SJCRH30 (cell line): ENCODE data around the gene CHPF. TPM values are rescaled to one million over a fixed set of nuclear protein-coding genes. Genes with fewer than 3 reads are reported as not detected.
A peak's percentile ranks its signal among the peaks of the same experiment; 100 is the strongest.

Source experiments
- DNase-seq, 2 experiments: peaks; one replicate each; pipeline ENCODE4 v3.0.0-alpha.2; 2015 to 2020
- H3K27ac ChIP-seq: fragments of 250-450 bp; sonication (Bioruptor Pico); 2 replicates; pipeline ENCODE4 v1.5.1; 2020; ENCODE audit warnings: mild to moderate bottlenecking, moderate library complexity
- H3K27me3 ChIP-seq: fragments of 250-450 bp; sonication (Bioruptor Pico); 2 replicates; pipeline ENCODE4 v1.5.1; 2020; ENCODE audit warnings: mild to moderate bottlenecking, moderate library complexity
- H3K36me3 ChIP-seq: fragments of 250-450 bp; sonication (Bioruptor Pico); 2 replicates; pipeline ENCODE4 v1.5.1; 2020; ENCODE audit warnings: mild to moderate bottlenecking, moderate library complexity
- H3K4me1 ChIP-seq: fragments of 250-450 bp; sonication (Bioruptor Pico); 2 replicates; pipeline ENCODE4 v1.5.1; 2020; ENCODE audit warnings: mild to moderate bottlenecking, moderate library complexity
- H3K4me3 ChIP-seq: fragments of 250-450 bp; sonication (Bioruptor Pico); 2 replicates; pipeline ENCODE4 v1.5.1; 2020; ENCODE audit warnings: mild to moderate bottlenecking, moderate library complexity
- H3K9me3 ChIP-seq: fragments of 250-450 bp; sonication (Bioruptor Pico); replicated peaks from 2 replicates; pipeline ENCODE4 v1.5.1; 2020; ENCODE audit warnings: mild to moderate bottlenecking, moderate library complexity
- total RNA-seq: library from RNA; depleted of rRNA; stranded (reverse); fragments of >200 nt; shearing (Covaris generic); gene quantifications from 2 replicates; pipeline ENCODE4 v1.2.3, GENCODE V29; 2014

Gene CHPF
- total RNA-seq, 1 experiment from 2014 or later, result 41.8 TPM

DNA sequence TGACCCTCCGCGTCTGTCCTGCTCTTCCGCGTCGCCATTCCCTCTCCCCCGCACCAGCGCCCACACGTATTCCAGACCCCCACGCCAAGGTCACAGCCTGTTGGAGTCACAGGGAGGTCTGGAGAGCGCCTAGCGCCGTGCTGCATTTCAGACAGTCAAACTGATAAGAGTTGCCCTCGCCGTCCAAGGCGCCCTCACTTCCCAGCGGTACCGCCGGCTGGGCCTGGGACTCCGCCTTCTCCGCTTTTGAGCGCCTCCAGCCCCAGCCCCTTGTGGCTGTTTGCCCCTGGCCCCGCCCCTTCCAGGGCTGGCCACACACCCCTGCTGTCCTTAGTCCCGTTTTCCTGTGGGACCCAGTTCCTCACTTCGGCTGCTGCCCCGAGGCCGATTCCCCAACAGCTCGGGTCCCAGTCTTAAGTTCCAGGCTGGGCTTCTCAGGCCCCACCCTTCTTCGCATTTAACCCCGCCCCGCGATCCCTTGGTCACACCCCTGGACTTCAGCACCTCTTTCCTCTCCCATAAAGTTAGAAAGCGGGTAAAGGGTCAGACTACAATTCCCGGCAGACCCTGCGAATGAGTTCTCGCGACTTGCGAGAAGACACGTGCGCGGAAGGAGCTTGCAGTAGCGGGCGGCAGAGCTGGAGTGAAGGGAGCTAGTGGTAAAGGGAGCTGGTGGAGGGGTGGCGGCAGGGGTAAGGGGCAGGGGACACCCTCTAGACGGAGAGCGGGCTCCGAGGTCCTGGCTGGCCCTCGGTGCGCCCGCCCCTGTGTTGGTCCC, 45.1 kb downstream of the CHPF start, which contains the start of gene GMPPA:
Gene GMPPA (plus strand): TSS at position 612 of the 778 bp plus-strand sequence. CDS start 1,085 bp downstream, outside the sequence.
- Histone ChIP-seq H3K4me3 (peak within 1 kb of the TSS; percentile 60), H3K36me3 (no peaks in the 10 kb centered on the region), H3K9me3 (no peaks in the 10 kb centered on the region), H3K27me3 (no peaks in the 10 kb centered on the region), H3K4me1 (peaks cover 14% of the 10 kb centered on the region), H3K27ac (peak within 1 kb of the TSS; percentile 35)
- peak; percentile 98 to 99 for DNase-seq

DNA sequence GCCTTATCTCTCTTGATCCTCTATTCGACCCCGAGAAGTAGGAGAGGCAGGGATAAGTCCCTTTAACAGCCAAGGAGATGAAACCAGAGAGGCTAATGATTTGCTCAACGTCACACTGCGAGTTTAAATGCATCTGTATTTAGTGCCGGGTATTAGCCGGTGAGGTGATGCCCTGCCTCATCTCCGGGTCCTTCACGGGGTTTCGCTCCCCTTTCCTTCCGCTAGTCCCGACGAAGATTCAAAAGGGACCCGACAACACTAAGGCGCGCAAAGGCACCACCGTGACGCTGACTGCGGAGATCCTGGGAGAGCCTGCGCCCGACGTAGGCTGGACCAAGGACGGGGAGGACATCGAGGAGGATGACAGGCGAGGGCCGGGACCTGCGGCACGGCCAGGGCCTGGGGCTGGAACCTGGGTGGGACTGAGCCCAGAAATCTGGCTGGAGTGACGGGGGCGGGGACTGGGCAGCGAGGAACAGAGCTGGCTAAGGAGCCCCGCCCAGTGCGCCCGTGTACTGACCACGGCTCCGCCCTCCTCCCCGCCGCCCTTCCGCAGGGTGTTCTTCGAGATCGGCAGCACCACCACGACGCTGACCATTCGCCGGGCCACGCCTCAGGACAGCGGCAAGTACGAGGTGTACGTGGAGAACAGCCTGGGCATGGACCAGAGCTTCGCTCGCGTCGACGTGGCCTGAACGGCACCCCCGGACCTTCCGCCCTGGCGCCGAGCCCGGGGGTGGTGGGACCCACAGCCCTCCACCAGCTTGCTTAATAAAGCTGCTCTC, 45.9 kb downstream of the CHPF start:
- Histone ChIP-seq H3K4me1 (peaks cover 14% of the 10 kb centered on the region), H3K9me3 (no peaks in the 10 kb centered on the region), H3K27ac (peak overlapping the region; percentile 9), H3K4me3 (peak overlapping the region; percentile 60), H3K36me3 (no peaks in the 10 kb centered on the region), H3K27me3 (no peaks in the 10 kb centered on the region)
- DNase-seq, result peak; percentile 34 to 41

GRCh38 chr2:219496825-219497494, 46.6 kb downstream of the CHPF start:
- Histone ChIP-seq H3K4me3 (no peak overlapping the region), H3K36me3 (no peaks in the 10 kb centered on the region), H3K4me1 (peaks cover 14% of the 10 kb centered on the region), H3K27me3 (no peaks in the 10 kb centered on the region), H3K9me3 (no peaks in the 10 kb centered on the region), H3K27ac (no peak overlapping the region)
- no peak for DNase-seq

- H3K4me3 ChIP-seq, result no peak overlapping the region
- H3K27ac ChIP-seq, result no peak overlapping the region
- no peaks in the 10 kb centered on the region for H3K27me3 ChIP-seq
- H3K36me3 ChIP-seq, result no peaks in the 10 kb centered on the region
- H3K9me3 ChIP-seq, result no peaks in the 10 kb centered on the region
- H3K4me1 ChIP-seq, result peaks cover 14% of the 10 kb centered on the region
- no peak for DNase-seq
Observed at GRCh38 chr2:219496247-219496824, 47.3 kb downstream of the CHPF start.

GRCh38 chr2:219495531-219496122, 48.0 kb downstream of the CHPF start:
- Histone ChIP-seq H3K27ac (no peak overlapping the region), H3K27me3 (no peaks in the 10 kb centered on the region), H3K4me1 (peaks cover 14% of the 10 kb centered on the region), H3K9me3 (no peaks in the 10 kb centered on the region), H3K36me3 (no peaks in the 10 kb centered on the region), H3K4me3 (no peak overlapping the region)
- DNase-seq, result peak; percentile 81 to 90

DNA sequence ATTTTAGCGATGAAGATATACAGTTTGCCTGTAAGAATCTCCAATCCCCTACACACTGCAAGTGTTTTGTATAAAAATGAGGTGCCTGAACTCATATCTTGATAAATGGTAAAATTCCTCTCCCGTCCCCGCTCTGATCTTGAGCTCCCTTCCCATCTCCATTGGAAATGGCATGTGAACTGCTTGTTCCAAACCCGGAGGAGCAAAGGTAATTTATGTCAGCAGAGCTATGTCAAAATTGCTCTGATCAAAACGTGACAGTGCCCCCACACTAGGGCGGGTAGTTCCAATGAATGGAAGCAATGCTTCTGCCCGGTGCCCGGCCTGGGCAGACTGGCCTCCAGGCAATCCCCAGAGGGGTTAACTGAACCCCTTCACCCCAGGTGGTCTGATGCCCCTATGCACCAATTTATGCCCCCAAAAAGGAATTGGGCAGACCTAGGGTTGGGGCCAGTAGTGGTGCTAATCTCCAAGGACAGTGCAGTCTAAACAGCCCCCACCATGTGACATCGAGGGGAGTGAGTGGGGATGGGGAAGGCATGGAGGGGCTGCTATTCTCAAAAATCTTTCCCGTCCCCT, 48.6 kb downstream of the CHPF start:
- Histone ChIP-seq H3K4me1 (peaks cover 9% of the 10 kb centered on the region), H3K27ac (no peak overlapping the region), H3K4me3 (no peak overlapping the region), H3K9me3 (no peaks in the 10 kb centered on the region), H3K36me3 (no peaks in the 10 kb centered on the region), H3K27me3 (no peaks in the 10 kb centered on the region)
- DNase-seq, result no peak

DNA sequence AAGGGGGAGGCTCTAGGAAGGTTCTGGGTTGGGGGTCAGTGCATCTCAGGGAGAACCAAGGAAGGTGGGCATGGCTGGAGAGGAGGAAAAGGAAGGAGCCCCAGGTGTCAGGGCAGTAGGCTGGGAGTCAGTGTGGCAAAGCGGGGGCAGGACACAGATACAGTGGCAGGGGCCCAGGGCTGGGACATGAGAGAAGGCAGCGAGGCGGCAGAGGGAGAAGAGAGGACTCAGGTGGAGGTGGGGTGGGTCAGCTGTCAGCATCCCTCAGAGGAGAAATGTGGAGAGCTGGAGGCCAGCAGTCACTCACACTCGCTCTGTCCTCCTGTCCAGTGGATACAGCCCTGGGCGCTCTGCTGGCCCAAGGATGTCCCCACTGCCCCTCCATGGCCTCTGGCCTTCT, 50.5 kb downstream of the CHPF start:
- peaks cover 6% of the 10 kb centered on the region for H3K4me1 ChIP-seq
- H3K36me3 ChIP-seq, result no peaks in the 10 kb centered on the region
- H3K27ac ChIP-seq, result no peak overlapping the region
- no peaks in the 10 kb centered on the region for H3K9me3 ChIP-seq
- no peak for DNase-seq
- H3K27me3 ChIP-seq, result no peaks in the 10 kb centered on the region
- no peak overlapping the region for H3K4me3 ChIP-seq

DNA sequence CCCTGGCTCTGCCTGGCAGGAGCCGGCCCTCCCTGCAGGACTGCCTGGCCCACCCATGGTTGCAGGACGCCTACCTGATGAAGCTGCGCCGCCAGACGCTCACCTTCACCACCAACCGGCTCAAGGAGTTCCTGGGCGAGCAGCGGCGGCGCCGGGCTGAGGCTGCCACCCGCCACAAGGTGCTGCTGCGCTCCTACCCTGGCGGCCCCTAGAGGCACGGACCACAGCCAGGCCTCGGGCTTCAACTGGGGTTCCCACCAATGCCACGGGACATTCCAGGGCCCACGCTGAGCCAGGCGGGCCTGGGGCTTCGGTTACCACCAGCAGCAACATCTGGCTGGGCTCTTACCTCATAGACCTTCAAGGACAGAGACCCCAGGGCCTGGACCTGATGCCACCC, 51.0 kb downstream of the CHPF start:
- Histone ChIP-seq H3K36me3 (no peaks in the 10 kb centered on the region), H3K27me3 (no peaks in the 10 kb centered on the region), H3K27ac (no peak overlapping the region), H3K9me3 (no peaks in the 10 kb centered on the region), H3K4me1 (peaks cover 6% of the 10 kb centered on the region), H3K4me3 (no peak overlapping the region)
- no peak for DNase-seq

- H3K27me3 ChIP-seq, result no peaks in the 10 kb centered on the region
Observed at GRCh38 chr2:219491278-219491963, 52.2 kb downstream of the CHPF start.

DNA sequence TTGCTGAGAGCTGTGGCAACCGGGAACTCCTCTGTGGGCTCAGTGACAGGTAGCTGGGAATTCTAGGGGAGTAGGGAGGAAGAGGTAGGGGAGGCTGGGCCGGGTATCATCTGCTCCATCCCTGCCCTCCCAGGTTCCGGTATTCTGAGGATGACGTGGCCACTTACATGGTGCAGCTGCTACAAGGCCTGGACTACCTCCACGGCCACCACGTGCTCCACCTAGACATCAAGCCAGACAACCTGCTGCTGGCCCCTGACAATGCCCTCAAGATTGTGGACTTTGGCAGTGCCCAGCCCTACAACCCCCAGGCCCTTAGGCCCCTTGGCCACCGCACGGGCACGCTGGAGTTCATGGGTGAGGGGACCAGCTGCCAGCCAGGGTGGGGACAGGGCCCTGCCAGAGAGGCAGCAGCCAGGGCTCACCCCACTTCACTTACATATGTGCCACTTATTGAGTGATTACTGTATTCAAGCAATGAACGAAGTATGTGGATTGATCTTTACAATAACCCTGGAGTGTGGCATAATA, 52.9 kb downstream of the CHPF start:
- Histone ChIP-seq H3K4me1 (peaks cover 2% of the 10 kb centered on the region), H3K4me3 (no peak overlapping the region), H3K9me3 (no peaks in the 10 kb centered on the region), H3K27me3 (no peaks in the 10 kb centered on the region), H3K36me3 (no peaks in the 10 kb centered on the region), H3K27ac (no peak overlapping the region)
- no peak for DNase-seq

More at GRCh38 chr2:219491278-219491963, 52.2 kb downstream of the CHPF start:
- Histone ChIP-seq H3K4me1 (peaks cover 6% of the 10 kb centered on the region), H3K4me3 (no peak overlapping the region), H3K27ac (no peak overlapping the region), H3K36me3 (no peaks in the 10 kb centered on the region), H3K9me3 (no peaks in the 10 kb centered on the region)
- DNase-seq, result no peak

- H3K27ac ChIP-seq, result no peak overlapping the region
- H3K27me3 ChIP-seq, result no peaks in the 10 kb centered on the region
- no peak overlapping the region for H3K4me3 ChIP-seq
- H3K9me3 ChIP-seq, result no peaks in the 10 kb centered on the region
- no peaks in the 10 kb centered on the region; the same call in 1 of the 2 replicates for H3K4me1 ChIP-seq
- DNase-seq, result no peak
- no peaks in the 10 kb centered on the region for H3K36me3 ChIP-seq
Observed at GRCh38 chr2:219490186-219490585, 53.4 kb downstream of the CHPF start.

- Histone ChIP-seq H3K9me3 (no peaks in the 10 kb centered on the region), H3K27me3 (no peaks in the 10 kb centered on the region), H3K27ac (no peak overlapping the region), H3K36me3 (no peaks in the 10 kb centered on the region), H3K4me3 (no peak overlapping the region), H3K4me1 (no peaks in the 10 kb centered on the region; the same call in 1 of the 2 replicates)
- no peak for DNase-seq
Observed at GRCh38 chr2:219489315-219489714, 54.3 kb downstream of the CHPF start.
